ENCODE data around the gene NUP58.

Gene NUP58, protein sequence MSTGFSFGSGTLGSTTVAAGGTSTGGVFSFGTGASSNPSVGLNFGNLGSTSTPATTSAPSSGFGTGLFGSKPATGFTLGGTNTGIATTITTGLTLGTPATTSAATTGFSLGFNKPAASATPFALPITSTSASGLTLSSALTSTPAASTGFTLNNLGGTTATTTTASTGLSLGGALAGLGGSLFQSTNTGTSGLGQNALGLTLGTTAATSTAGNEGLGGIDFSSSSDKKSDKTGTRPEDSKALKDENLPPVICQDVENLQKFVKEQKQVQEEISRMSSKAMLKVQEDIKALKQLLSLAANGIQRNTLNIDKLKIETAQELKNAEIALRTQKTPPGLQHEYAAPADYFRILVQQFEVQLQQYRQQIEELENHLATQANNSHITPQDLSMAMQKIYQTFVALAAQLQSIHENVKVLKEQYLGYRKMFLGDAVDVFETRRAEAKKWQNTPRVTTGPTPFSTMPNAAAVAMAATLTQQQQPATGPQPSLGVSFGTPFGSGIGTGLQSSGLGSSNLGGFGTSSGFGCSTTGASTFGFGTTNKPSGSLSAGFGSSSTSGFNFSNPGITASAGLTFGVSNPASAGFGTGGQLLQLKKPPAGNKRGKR

DNA sequence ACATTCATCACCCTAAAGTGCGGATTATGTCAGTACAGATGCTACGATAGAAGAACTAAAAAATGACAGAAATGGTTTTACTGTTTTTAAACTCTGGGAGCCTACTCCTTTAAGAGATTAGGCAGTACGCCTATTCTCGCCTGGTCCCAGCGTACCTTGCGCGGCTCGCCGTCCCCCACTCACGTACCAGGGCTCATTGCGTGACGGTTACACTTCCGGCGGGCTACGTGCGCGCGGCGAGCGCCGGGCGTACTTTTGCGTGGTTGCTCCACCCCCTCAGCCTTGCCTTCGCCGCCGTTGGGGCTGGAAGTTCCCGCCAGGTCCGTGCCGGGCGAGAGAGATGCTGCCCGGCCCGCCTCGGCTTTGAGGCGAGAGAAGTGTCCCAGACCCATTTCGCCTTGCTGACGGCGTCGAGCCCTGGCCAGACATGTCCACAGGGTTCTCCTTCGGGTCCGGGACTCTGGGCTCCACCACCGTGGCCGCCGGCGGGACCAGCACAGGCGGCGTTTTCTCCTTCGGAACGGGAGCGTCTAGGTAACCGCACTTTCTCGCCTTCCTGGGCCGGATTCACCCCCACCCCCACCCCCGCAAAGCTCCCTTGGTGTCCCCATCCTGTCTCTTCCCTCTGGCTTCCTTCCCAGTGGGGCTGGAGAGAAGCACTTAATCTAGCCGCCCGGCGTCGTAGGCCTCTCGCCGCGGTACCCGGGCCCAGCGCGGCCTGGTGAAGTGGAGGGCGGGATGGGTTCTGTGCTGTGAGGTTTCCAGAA is at the start of gene NUP58:
TSS of gene NUP58 (plus strand) at position 279 of the 767 bp plus-strand sequence. CDS start at position 428, 149 bp downstream.
- in situ Hi-C loops (cut with HindIII; ENCODE audit: low pct_ligation_motif_present, low pct_unique_long_range_greater_than_20kb, low sequenced_read_pairs), result no loop called here
- peak; percentile 90 for DNase-seq

- no peak for DNase-seq
- in situ Hi-C loops (cut with HindIII; ENCODE audit: low pct_ligation_motif_present, low pct_unique_long_range_greater_than_20kb, low sequenced_read_pairs), result no loop called here
Observed at GRCh38 chr13:25252225-25252624, 49.2 kb upstream of the NUP58 start.

GRCh38 chr13:25252752-25253151 is 48.7 kb upstream of the NUP58 start:
- no peak for DNase-seq
- in situ Hi-C loops (cut with HindIII; ENCODE audit: low pct_ligation_motif_present, low pct_unique_long_range_greater_than_20kb, low sequenced_read_pairs), result no loop called here

DNA sequence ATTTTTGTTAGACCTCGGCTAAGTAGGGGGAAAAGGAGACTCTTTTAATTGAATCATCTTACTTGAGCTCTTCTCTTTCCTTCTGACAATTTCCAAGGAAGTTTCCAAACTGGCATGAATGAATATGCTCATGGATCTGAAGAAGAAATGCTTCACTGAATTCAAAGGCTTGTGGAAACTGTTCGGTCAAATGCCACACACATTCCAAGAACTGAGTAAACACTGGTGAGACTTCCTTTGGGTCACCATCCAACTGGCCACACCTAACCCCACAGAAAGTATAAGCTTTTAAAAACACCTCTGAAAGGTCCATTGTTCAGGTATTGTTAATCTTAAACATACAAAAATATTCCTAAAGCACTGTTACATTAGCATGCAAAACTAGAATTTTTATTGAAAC is 47.7 kb upstream of the NUP58 start:
- DNase-seq, result peak; percentile 71
- in situ Hi-C loops (cut with HindIII; ENCODE audit: low pct_ligation_motif_present, low pct_unique_long_range_greater_than_20kb, low sequenced_read_pairs), result no loop called here

DNA sequence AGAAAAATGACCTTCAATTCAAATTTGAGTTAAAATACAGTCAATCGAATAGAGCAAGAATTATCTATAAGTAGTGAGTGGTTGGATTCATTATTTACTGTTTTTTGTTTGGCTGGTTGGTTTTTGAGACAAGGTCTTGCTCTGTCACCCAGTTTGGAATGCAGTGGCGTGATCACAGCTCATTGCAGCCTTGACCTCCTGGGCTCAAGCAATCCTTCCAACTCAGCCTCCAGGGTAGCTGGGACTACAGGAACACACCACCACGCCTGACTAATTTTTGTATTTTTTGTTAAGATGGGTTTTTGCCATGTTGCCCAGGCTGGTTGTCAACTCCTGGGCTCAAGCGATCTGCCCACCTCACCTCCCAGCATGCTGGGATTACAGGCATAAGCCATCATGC is 39.2 kb upstream of the NUP58 start:
- in situ Hi-C loops (cut with HindIII; ENCODE audit: low pct_ligation_motif_present, low pct_unique_long_range_greater_than_20kb, low sequenced_read_pairs), result no loop called here
- no peak for DNase-seq

- DNase-seq, result no peak
- in situ Hi-C loops (cut with HindIII; ENCODE audit: low pct_ligation_motif_present, low pct_unique_long_range_greater_than_20kb, low sequenced_read_pairs), result no loop called here
Observed at GRCh38 chr13:25266706-25267105, 34.7 kb upstream of the NUP58 start.

DNA sequence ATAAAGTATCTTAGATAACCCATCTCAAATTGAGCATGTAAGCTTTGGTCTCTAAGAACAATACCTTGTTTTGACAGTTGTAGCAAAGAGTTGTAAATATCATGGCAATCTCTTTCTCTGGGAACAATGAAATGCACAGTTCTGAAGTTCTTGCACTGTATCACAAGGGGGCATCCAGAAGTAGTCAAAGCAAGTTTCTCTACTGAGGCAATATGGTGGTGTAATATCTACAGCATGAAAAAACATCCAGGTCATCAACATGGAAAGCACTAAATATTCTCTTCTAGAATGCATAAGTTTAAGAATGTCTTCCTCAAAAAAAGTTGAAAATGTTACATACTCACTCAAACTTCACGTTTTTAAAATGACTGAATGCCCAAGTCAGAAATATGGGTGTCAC is 33.7 kb upstream of the NUP58 start:
- peak; percentile 22 for DNase-seq
- in situ Hi-C loops (cut with HindIII; ENCODE audit: low pct_ligation_motif_present, low pct_unique_long_range_greater_than_20kb, low sequenced_read_pairs), result no loop called here

DNA sequence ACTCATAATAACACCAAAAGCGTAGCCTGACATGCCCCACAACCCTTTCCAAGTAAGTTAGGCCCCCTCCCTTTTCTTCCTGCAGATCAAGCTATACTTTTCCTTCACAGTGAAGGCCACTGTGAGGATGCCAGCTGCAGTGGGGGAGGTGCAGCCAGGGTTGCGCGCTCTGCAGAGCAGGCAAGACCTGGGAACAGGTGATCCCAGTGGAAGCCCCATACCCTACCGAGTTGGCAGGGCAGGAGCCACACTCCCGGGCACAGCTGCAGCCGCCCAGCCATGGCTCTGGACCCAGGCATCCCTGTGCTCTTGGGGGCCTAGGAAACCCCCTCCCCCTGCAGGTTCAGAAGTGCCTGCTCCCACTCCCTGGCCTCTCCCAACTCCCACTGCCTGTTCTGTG is 32.9 kb upstream of the NUP58 start:
- in situ Hi-C loops (cut with HindIII; ENCODE audit: low pct_ligation_motif_present, low pct_unique_long_range_greater_than_20kb, low sequenced_read_pairs), result no loop called here
- DNase-seq, result no peak

- in situ Hi-C loops (cut with HindIII; ENCODE audit: low pct_ligation_motif_present, low pct_unique_long_range_greater_than_20kb, low sequenced_read_pairs), result no loop called here
Observed at GRCh38 chr13:25276748-25277147, 24.7 kb upstream of the NUP58 start.

DNA sequence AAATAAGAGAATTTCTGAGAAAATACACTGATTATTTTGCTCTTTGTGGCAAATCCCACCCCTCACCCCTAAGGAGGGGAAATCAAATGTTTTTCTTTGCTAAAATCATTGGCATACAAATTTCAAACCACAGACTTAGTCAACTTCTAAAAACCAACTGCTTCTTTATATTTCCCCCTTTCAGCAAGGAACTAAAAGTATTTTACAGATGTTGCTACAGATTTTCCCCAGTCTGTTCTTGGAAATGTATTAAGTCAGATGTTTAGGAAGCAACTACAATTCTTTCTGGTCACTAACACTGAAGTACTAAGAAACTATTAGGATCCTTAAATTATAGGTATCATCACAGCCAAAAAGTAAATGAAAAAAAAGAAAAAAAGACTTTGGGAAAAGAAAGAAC is 21.0 kb upstream of the NUP58 start:
- no peak for DNase-seq
- in situ Hi-C loops (cut with HindIII; ENCODE audit: low pct_ligation_motif_present, low pct_unique_long_range_greater_than_20kb, low sequenced_read_pairs), result no loop called here

More at GRCh38 chr13:25276748-25277147, 24.7 kb upstream of the NUP58 start:
- DNase-seq, result no peak

- DNase-seq, result no peak
Observed at GRCh38 chr13:25281193-25281934, 20.1 kb upstream of the NUP58 start.

DNA sequence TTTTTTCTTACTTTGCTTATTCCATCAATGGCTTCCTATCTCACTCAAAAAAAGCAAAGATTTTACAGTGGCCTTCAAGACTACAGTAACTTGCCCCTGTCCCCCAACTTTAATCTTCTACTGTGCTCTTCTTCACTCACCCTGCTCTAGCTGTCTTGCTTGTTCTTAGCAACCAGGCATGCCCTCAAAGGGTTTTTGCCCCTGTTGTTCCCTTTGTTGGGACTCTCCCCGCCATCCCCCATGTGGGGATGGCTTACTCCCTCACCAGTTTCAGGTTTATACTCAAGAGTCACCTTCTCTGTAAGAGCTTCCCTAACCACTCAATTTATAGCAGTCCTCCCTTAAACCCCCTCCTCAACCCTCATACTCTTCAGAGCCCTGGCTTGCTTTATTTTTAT is 19.5 kb upstream of the NUP58 start:
- in situ Hi-C loops (cut with HindIII; ENCODE audit: low pct_ligation_motif_present, low pct_unique_long_range_greater_than_20kb, low sequenced_read_pairs), result no loop called here
- DNase-seq, result no peak

More at GRCh38 chr13:25281193-25281934, 20.1 kb upstream of the NUP58 start:
- in situ Hi-C loops (cut with HindIII; ENCODE audit: low pct_ligation_motif_present, low pct_unique_long_range_greater_than_20kb, low sequenced_read_pairs), result no loop called here

GRCh38 chr13:25286308-25286968 is 15.0 kb upstream of the NUP58 start:
- in situ Hi-C loops (cut with HindIII; ENCODE audit: low pct_ligation_motif_present, low pct_unique_long_range_greater_than_20kb, low sequenced_read_pairs), result no loop called here
- peak; percentile 57 for DNase-seq

GRCh38 chr13:25286969-25287961 is 14.2 kb upstream of the NUP58 start, which contains the start of gene MTMR6:
TSS of gene MTMR6 (minus strand) at chr13:25287488. CDS start at chr13:25287247, 241 bp downstream.
- in situ Hi-C loops (cut with HindIII; ENCODE audit: low pct_ligation_motif_present, low pct_unique_long_range_greater_than_20kb, low sequenced_read_pairs), result no loop called here
- DNase-seq, result peak; percentile 78

- no peak for DNase-seq
- in situ Hi-C loops (cut with HindIII; ENCODE audit: low pct_ligation_motif_present, low pct_unique_long_range_greater_than_20kb, low sequenced_read_pairs), result no loop called here
Observed at GRCh38 chr13:25288966-25289365, 12.5 kb upstream of the NUP58 start.

DNA sequence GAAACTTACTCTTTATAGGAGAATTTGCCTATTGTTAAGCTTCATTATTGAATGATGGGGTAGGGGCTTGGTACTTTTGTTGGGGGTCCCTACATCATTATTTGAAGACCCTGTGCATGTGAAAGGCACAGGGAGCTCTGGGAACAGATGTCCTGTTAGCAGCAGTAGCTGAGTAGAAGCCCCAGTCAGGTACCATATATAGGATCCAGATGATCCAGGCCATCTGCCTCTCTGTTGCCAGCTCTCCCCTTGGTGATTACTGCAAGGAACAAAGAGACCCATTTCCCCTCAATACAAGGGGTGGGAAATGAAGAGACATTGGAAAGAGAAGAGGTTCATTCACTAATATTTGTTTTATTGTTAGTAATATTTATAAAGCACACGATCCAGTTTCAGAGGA is 9.7 kb upstream of the NUP58 start:
- in situ Hi-C loops (cut with HindIII; ENCODE audit: low pct_ligation_motif_present, low pct_unique_long_range_greater_than_20kb, low sequenced_read_pairs), result no loop called here
- DNase-seq, result no peak

DNA sequence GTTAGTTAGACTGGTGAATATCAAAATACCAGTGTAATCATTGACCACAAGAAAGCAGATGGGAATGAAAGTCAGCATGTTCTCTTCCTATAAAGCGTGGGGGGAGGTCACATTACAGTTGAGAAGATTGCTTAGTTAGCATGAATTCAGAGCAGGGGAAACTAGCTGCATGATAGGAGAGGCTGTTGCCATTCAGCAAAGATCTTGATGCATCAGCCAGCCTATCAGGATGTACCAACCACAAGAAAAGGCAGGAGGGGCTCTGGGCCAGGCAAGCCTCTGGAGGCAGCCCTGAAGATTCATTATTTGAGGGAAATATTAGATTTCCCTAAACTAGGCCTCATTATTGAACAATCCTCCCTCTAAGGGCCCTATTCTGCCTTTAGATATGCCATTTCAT is 9.1 kb upstream of the NUP58 start:
- in situ Hi-C loops (cut with HindIII; ENCODE audit: low pct_ligation_motif_present, low pct_unique_long_range_greater_than_20kb, low sequenced_read_pairs), result no loop called here
- DNase-seq, result peak; percentile 18

All from ACHN (cell line).